Measurements from ENCODE around the gene THOP1.

GRCh38 chr19:2763687-2764086 is 21.6 kb upstream of the THOP1 start:
- TF ChIP-seq CTCF (IDR thresholded peaks at IDR 0.05) (no peak), POLR2A (IDR thresholded peaks at IDR 0.05) (no peak)

All from uterus (tissue), 2 donors.